RPMI7951 (cell line): ENCODE results near the gene KAZALD1. TPM values are rescaled to one million over a fixed set of nuclear protein-coding genes. Genes with fewer than 3 reads are reported as not detected.
"Not testable (repeated sequence)": the region's sequence is repeated elsewhere in the genome, so short reads cannot be mapped to it uniquely, and the experiment has no call there.

Experiments
- DNase-seq: peaks from one replicate; pipeline ENCODE4 v3.0.0-alpha.2; 2012; ENCODE audit warnings: low read depth
- total RNA-seq: library from RNA; depleted of rRNA; stranded (reverse); fragments of >200 nt; shearing (Covaris generic); gene quantifications from 2 replicates; pipeline ENCODE4 v1.2.3, GENCODE V29; 2014

KAZALD1 gene
- total RNA-seq, 1 experiment from 2014 or later: 8.1 TPM

GRCh38 chr10:101030496-101031127, 31.2 kb upstream of the KAZALD1 start:
- DNase-seq: no peak

GRCh38 chr10:101031128-101031795, 30.5 kb upstream of the KAZALD1 start, which contains the start of the genes PDZD7 and SFXN3:
TSS of gene PDZD7 (minus strand) at chr10:101031129. CDS start at chr10:101030219, 910 bp downstream.
TSS of gene SFXN3 (plus strand) at chr10:101031234. CDS start at chr10:101034695, 3,461 bp downstream.
- DNase-seq: peak; percentile 91

DNA sequence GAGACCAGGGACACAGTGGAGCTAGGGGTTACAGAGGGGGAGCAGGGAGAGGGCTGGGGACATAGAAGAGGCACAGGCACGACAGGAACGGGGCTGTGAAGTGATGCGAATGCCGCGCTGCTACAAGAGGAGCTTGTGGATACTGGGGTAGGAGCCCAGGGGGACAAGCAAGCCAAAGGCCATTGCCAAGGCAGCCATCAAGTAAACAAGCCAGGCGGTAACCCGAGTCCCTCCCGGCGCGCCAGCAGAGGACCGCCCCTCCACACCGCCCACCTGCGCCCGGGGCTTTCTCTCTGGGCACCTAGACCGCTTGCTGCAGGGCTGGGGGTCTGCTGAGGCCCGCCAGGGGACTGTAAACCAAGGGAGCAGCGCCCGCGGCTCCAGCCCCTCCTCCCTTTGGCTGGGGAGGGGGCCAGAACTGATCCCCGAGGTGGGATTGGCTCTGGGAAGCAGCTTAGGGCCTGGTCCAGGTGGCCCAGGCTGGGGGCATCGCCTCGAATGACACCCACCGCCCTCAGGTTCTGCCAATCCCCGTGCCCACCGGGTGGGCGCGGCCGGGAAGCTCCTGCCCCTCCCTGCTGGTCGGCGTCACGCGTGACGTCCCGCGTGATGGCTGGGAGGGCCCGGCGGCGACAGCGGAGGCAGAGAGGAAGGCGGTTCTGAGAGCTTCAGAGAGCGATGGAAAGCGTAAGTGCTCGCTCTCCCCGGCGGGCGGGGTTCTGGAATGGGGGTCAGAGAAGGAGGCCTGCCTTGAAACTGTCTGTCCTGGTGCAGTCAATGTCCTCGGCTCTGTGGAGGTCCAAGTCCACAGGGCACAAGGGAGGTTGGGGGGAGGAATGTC, 29.8 kb upstream of the KAZALD1 start:
- DNase-seq: peak; percentile 77

DNA sequence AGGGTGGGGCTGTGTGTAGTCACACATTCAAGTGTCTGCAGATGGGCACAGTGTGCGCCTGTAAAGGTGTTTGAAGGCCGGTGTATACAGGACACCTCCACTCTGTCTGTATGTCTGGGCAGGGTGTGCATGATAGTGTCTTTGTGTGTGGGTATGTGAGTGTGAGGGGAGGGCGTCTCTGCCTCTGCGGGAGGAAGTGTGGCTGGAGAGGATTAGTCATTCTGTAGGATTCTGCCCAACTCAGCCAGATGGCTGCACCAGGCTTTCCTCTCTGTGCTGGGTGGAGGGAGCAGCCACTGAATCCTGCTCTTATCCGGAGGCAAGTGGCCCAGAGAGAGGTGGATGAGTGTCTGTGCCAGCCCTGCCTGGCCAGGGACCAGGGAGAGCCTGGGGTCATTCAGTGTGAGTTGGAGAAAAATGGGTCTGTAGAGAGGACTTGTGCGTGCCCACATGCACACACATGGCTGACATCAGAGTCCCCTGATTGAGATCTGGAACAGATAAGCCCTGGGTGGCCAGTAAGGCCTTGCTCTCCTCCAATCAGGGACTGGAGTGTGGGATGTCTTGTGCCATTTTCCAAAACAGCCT, 29.1 kb upstream of the KAZALD1 start:
- peak; percentile 97 for DNase-seq

- no peak for DNase-seq
Measured at GRCh38 chr10:101033276-101033675, 28.5 kb upstream of the KAZALD1 start.

DNA sequence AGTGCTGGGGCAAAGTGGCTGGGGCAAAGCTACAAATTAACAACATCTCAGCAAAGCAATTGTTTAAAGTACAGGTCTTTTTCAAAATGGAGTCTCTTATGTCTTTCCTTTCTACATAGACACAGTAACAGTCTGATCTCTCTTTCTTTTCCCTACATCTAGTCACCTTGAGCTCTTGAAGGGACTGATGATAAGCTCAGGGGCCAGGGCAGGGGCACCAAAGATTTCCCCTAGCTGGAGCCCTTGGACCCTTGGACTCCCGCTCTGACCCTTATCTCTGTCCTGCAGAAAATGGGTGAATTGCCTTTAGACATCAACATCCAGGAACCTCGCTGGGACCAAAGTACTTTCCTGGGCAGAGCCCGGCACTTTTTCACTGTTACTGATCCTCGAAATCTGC, 27.4 kb upstream of the KAZALD1 start:
- DNase-seq: not testable (repeated sequence)

DNA sequence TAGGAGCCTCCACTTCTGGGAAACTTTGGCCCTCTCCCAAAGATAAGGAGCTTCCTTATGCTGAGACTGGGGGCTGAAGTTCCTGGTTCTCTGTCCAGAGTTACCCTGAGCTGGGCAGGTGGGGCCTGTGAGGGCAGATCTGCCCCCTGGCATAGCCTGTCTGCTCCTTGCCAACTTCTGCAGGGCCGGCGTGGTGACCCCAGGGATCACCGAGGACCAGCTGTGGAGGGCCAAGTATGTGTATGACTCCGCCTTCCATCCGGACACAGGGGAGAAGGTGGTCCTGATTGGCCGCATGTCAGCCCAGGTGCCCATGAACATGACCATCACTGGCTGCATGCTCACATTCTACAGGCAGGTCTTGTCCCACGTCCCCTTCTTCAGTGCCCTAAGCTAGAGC, 26.5 kb upstream of the KAZALD1 start:
- no peak for DNase-seq

- no peak for DNase-seq
Measured at GRCh38 chr10:101035916-101036702, 25.7 kb upstream of the KAZALD1 start.

DNA sequence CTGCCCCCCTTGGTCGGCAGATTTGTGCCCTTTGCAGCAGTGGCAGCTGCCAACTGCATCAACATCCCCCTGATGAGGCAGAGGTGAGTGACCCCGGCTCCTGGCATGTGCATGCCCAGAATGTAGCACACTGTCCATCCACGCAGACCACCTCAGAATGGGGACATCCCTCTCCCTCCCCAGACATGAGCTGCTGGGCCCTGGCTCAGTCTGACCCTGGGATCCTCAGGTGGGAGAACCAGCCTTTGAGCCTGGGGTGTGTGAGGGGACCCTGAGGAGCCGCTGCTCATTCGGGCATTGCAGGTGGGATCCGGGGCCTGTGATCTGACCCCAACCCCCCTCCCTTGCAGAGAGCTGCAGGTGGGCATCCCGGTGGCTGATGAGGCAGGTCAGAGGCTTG, 25.1 kb upstream of the KAZALD1 start:
- DNase-seq: no peak

GRCh38 chr10:101038484-101038883, 23.3 kb upstream of the KAZALD1 start:
- DNase-seq: no peak

DNA sequence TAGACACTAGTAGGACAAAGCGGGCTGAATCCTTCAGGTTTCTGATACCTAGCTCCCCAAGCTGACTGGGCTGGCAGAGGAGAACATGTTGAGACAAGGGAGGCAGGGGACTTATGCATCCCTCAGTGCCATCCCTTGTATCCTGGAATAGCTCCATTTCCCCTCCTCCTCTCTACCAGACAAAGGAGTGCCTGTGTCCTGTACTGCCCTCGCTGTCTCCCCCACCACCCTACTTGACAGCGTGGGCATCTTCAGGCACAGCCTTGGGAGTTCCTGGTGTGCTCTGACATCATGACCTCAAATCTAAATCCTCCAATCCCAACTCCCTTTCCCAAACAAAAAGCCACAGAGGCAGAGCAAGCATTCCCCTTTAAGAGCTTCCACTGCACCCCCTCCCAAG, 21.7 kb upstream of the KAZALD1 start:
- DNase-seq: no peak

DNA sequence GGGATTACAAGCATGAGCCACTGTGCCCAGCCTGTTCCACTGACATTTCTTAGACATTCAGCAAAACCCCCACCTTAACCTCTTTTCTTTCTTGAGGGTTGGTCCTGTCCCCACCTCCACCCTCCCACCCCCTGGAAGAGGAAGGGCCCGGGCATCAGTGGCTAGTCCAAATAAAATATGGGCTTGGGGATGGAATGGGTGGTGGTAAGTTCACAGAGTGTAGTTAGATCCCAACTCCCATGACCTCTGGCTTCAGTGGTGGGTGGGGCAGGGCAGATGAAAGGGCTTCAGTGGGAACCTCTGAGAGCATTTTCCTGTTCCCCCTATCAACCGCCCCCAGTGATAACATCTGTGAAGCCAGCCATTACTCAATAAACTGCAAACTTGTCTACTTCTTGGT, 20.9 kb upstream of the KAZALD1 start:
- no peak for DNase-seq

GRCh38 chr10:101041252-101041761, 20.5 kb upstream of the KAZALD1 start:
- DNase-seq: peak; percentile 80

GRCh38 chr10:101042118-101042517, 19.7 kb upstream of the KAZALD1 start:
- DNase-seq: no peak

DNA sequence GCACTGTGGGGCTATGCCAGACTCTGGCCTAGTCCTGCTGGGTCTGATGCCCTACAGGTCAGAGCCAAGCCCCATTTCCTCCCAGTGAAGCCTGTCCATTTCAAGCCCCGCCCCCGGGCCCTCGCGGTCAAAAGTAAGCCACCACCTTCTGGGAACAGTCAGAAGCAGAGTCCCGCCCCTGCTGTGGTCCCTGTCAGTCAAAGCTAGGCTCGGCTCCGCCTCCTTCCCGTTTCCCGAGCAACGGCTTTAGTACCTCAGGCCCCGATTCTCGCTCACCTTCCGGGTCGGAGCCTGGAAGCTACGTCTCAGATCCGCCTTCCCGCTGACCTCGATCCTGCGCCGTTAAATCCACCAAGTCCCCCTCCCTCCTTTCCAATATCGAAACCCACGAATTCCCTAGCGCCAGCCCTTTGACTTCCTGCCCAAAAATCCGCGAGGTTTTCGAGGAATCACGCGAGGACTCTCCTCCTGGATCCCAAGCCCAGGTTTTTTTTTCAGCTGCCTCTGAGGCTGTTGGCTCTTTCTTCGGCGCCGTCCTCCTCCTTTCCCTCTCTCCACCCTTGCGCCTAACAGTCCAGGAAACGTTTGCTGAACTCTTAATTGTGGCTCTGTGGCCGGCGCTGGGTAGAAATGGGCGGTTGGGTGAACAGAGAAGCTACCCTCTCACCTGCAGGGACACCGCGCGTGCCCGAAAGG, 19.0 kb upstream of the KAZALD1 start:
- peak; percentile 96 for DNase-seq

DNA sequence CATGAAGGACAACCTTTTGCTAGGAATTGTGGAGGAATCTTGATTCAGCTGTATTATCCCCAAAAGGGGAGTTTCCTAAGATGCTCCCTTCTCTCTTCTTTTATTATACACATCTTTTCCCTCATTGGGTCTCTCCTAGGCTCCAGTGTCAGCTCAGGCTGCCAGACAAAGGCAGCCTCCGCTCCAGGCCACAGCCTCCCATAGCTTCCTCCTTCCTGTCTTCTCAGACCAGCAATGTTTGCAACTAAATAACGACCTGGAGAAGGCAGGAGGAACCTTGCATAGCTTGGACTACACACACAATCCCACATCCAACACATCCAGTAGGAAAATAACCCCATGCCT, 18.5 kb upstream of the KAZALD1 start:
- DNase-seq: no peak

DNA sequence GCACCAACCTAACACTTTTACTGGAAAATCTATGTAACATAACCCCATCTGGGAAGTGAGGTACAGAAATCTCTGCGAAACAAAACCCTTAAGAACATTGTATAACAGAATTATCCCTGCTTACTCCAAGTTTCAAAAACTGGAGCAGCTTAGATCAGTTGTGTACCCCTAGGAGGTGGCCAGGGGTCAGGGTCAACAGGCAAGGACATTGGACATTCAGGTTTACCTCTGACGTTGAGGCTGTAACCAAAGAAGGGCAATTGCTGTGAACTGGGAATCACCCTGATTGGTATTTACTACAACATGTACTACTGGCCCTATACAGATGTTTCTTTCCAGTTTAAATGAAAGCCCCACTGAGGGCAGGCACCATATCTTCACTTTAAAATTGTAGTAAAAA, 17.7 kb upstream of the KAZALD1 start:
- no peak for DNase-seq

GRCh38 chr10:101046332-101047238, 15.2 kb upstream of the KAZALD1 start:
- DNase-seq: no peak

- DNase-seq: no peak
Measured at GRCh38 chr10:101047268-101047667, 14.5 kb upstream of the KAZALD1 start.
